ENCODE data around the gene BMERB1. TPM values are rescaled to one million over a fixed set of nuclear protein-coding genes. Genes with fewer than 3 reads are reported as not detected.
A peak's percentile ranks its signal among the peaks of the same experiment; 100 is the strongest.
"Not testable (repeated sequence)": the region's sequence is repeated elsewhere in the genome, so short reads cannot be mapped to it uniquely, and the experiment has no call there.

The BMERB1 gene
- total RNA-seq, 1 donor from 2014 or later, result 3.6 TPM

GRCh38 chr16:15426796-15427195 lies 7.6 kb upstream of the BMERB1 start:
- ATAC-seq, result no peak

- ATAC-seq, result no peak
Measured at GRCh38 chr16:15427648-15428239, 6.6 kb upstream of the BMERB1 start.

DNA sequence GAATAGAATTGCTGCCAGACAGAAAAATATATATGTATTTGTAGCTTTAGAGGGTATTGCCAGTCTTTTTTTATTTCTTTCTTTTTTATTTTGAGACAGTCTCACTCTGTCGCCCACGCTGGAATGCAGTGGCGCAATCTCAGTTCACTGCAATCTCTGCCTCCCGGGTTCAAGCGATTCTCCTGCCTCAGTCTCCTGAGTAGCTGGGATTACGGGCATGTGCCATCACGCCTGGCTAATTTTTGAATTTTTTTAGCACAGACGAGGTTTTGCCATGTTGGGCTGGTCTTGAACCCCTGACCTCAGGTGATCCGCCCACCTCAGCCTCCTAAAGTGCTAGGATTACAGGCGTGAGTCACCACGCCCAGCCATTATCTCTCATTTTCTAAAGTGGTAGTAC lies 3.5 kb upstream of the BMERB1 start:
- not testable (repeated sequence) for ATAC-seq

GRCh38 chr16:15434079-15434424 lies 336 bp upstream of the BMERB1 start:
- no peak for ATAC-seq

DNA sequence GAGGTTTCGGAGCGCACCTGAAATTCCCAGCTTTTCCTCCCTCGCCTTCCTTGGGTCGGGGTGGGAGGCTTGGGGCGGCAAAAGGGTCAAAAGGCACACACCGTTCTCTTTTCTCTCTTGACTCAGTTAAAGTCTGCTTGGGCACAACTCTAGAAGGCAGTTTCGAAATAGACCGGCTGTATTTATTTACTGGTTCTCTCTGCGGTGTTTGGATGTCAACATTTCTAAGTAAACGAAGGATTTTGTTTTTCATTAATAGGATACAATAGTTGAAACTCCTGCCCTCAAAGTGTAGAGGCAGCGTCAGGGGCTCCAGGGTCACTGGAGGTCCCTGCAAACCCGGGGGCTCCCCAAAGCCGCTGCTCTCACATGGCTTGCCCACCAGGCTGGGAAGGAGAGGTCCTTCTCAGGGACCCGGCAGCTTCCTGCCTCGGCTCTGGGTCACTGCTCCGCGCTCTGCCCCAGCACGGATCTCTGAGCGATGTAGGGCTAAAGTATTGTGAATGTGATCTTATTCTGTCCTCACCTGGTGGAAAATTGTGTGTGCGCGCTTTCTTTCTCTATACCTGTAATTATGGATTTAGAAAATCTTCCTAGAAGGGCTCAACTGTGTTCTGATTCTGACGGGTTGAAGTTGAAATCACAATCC lies 952 bp downstream of the BMERB1 start:
- ATAC-seq, result no peak

DNA sequence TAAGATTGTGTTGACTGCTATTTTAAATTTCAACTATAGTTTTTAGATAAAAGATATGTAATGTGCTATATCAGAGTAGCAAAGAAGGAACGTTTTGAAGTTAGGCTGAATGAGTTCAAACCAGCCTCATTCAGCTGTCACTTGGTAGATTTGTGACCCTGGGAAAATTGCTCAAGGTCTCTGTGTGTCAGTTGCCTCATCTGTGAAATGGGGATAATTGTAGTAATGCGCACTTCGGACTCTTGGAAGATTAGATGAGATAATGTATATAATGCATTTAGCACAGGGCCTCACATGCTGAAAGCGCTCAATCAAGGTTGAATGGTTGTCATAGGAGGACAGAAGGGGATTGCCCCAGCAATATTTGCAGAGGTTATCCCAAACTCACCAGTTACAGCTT lies 4.7 kb downstream of the BMERB1 start:
- no peak for ATAC-seq

DNA sequence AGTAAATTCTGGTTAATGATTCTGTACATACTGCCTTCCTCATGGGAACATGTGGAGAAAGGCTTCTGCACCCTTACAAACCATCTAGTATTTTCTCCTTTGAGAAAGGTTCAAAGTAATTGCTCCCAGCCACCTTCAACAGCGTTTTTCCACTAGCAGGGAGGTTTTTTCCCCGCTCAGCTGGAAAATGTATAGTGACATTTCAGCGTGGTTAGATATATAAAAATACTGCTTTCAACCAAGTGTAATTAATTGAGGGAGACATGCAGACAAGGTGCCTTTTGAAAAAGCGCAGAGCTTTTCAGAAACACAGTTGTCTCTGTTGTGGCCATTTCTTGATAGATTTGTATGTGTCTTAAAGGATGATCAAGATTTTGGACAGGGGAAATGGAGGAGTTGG lies 5.1 kb downstream of the BMERB1 start:
- no peak for ATAC-seq

- peak; percentile 67 for ATAC-seq
Measured at GRCh38 chr16:15440852-15441251, 6.5 kb downstream of the BMERB1 start.

DNA sequence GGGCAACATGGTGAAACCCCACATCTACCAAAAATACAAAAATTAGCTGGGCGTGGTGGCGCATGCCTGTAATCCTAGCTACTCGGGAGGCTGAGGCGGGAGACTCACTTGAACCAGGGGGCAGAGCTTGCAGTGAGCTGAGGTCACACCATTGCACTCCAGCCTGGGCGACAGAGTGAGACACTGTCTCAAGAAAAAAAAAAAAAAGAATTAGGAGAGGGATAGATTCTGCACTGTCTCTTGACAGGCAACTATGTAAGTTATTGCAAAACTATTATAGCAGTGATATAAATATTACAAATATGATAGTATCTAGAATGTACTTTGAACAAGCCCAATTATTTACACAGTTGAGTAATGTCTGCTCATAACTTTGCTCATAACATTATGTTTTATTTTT lies 7.8 kb downstream of the BMERB1 start:
- ATAC-seq, result not testable (repeated sequence)

GRCh38 chr16:15443753-15444152 lies 9.4 kb downstream of the BMERB1 start:
- ATAC-seq, result no peak

DNA sequence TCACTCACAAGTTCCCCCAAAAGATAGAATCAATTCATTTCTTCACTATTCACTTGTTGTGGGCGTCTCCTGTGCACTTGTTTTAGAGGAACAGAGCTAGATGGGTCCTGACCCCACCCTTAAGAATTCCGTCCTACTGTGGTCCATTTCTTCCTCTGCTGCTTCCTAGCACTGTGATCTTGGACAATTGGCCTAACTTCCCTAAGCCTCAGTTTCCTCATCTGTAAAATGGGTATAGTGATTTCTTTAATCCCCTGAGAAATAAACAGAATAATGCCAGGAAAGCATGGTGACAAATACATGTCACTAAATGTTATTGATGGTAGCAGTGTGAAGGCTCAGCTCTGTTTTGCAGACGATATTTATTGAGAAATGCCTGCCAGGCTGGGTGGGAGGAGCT lies 9.9 kb downstream of the BMERB1 start:
- no peak for ATAC-seq

GRCh38 chr16:15445450-15445849 lies 11.1 kb downstream of the BMERB1 start:
- ATAC-seq, result no peak

DNA sequence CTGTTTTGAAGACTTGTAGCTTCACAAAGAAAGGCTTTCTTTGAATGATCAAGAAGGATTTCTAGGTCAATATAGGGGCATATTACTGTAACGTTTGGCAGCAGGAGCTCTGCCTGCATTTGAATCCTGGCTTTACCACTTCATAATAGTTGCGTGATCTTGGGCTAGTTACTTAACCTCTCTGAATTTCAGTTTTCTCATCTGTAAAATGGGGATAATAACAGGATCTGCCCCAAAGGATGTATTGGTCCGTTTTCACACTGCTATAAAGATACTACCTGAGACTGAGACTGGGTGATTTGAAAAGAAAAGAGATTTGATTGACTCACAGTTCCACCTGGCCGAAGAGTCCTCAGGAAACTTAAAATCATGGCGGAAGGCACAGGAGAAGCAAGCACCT lies 12.5 kb downstream of the BMERB1 start:
- no peak for ATAC-seq

DNA sequence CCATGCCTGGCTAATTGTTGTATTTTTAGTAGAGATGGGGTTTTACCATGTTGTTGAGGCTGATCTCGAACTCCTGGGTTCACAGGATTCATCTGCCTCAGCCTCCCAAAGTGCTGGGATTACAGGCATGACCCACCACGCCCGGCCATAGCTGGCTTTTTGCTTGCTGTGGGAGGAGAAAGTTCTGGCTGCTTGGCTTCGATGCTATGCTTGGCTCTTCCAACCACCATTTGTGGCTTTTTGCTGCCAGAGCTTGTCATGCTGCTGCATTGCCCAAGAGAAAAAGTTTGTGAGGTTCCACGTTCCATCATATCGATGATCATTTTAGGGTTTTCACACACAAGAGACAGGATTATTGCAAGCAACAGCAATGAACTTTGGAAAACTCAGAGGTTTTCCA lies 16.2 kb downstream of the BMERB1 start:
- ATAC-seq, result no peak

DNA sequence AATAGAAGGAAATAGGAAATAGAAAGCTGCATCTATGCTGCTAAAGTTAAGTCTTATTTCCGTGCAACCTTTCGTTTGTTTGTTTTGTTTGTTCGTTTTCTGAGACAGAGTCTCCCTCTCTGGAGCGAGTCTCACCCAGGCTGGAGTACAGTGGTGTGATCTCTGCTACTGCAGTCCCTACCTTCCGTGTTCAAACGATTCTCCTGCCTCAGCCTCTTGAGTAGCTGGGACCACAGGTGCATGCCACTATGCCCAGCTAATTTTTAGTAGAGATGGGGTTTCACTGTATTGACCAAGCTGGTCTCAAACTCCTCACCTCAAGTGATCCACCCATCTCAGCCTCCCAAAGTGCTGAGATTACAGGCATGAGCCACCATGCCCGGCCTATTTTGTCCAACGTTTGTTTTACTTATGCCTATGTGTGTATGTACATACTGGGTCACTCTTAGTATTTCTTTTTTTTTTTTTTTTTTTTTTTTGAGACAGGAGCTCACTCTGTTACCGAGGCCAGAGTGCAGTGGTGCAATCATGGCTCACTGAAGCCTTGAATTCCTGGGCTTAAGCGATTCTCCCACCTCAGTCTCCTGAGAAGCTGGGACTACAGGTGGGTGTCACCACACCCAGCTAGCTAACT lies 16.8 kb downstream of the BMERB1 start:
- ATAC-seq, result no peak

DNA sequence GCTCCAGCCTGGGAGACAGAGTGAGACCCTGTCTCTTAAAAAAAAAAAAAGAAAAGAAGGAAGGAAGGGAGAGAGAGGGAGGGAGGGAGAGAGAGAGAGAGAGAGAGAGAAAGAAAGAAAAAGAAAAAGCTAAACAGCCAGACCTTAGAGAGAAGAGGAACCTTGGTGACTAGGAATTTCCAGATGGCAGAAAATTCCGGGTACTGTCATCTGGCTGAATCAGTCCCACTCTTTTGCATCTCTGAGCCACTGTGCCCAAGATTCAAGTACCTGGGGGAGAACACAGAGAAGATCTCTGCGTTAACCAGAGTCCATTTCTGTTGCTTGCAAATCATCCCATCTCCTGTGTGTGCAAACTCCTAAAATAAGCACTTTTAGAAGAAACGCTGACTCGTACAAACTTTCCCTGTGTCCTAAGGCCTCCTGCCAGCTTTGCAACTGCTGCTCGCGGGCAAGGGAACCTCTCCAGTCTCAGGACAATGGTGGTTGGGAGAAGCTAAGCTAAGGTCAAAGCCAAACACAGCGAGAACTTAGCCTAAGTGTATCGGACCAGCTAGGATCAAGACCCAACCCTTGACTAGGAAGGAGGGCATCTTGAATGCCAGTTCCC lies 18.0 kb downstream of the BMERB1 start:
- no peak for ATAC-seq

- ATAC-seq, result not testable (repeated sequence)
Measured at GRCh38 chr16:15453296-15453695, 18.9 kb downstream of the BMERB1 start.

GRCh38 chr16:15454933-15455332 lies 20.5 kb downstream of the BMERB1 start:
- not testable (repeated sequence) for ATAC-seq

DNA sequence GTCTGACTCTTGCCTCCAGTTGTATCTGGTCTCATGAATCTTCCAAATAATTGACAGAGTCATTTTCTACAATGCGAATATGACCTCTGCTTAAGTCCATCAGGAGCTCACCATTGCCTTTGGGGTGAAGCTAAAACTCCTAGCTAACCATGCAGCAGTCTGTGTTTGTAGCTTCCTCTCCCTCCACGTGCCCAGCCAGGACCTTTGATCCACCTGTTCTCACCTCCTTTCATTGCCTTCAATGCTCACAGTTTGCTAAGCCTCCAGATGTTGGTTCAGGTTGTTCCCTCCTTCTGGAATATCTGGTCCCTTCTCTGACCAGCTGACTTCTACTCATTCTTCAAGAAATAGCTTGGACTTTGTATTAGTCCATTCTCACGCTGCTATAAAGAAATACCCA lies 23.0 kb downstream of the BMERB1 start:
- ATAC-seq, result no peak

- ATAC-seq, result no peak
Measured at GRCh38 chr16:15457958-15458357, 23.6 kb downstream of the BMERB1 start.

DNA sequence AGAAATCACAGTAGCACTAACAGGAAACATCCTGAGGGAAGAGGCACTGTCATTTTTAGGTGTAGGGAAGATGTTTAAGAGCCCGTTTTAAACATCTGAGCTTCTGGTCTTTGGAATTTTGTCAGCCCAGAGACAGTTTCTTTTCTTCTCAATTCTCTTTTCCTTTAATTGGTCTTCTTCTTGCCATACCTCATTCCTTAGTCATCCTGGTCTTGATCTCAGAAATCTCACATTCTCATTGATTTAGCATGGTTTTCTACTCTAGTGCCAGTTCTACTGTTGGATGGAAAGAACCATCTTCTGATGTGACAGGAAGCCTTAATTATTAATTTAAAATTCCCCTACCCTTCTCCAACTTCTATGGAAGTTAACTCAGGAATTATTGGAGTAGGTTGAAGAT lies 25.4 kb downstream of the BMERB1 start:
- ATAC-seq, result no peak

DNA sequence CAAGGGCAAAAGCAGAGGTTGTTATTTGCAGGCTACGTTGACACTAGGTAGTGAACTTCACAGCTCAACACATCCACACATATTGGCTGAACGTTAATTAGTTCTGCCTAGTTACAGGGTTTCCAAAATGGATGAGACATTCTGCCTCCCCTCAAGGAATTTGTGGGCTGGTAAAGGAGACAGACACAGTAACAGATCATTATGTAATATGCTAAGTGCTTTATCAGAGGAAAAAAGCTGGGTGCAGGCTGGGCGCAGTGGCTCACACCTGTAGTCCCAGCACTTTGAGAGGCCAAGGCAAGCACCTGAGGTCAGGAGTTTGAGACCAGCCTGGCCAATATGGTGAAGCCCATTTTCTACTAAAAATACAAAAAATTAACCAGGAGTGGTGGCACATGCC lies 26.2 kb downstream of the BMERB1 start:
- no peak for ATAC-seq

DNA sequence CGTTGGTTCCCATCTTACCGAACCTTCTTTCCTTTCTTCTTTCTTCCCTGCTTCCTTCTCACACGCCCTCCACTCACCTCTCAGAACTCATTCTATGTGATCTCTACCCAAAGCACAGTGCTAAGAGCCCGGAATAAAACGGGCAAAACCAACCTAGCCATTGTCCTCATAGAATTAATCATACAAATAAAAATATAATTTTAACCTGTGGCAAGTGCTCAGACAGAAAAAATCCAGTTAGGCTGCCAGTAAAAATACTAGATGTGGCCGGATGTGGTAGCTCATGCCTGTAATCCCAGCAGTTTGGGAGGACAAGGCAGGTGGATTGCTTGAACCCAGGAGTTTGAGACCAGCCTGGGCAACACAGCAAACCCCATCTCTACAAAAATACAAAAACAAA lies 27.0 kb downstream of the BMERB1 start:
- ATAC-seq, result no peak

All from esophagus mucosa (tissue), 1 donor.